Gastrocnemius medialis (tissue), 4 donors: ENCODE measurements around the gene CAMSAP1.

Experiments used
- CTCF ChIP-seq, 5 experiments: fragments of 450-650 bp in 3 of 5; fragments of 200-600 bp in 2 of 5; sonication (generic) in 2 of 5; IDR thresholded peaks in 4 of 5; conservative IDR thresholded peaks in 1 of 5; 1 replicate in 4 of 5; 2 replicates in 1 of 5; pipeline ENCODE4 v1.5.1; 2016 to 2019; ENCODE audit warnings: antibody characterized with exemption in 5 of 5, mild to moderate bottlenecking in 3 of 5, moderate library complexity in 3 of 5
- POLR2A ChIP-seq, 2 donors: fragments of 450-650 bp; IDR thresholded peaks; one replicate each; pipeline ENCODE4 v1.6.1; 2017; ENCODE audit warnings: antibody characterized with exemption in 2 of 2, mild to moderate bottlenecking in 2 of 2, moderate library complexity in 2 of 2

- TF ChIP-seq CTCF (IDR thresholded peaks at IDR 0.05 in 4 of 5, conservative IDR thresholded peaks at IDR 0.05 in 1 of 5) (no peak), POLR2A (IDR thresholded peaks at IDR 0.05) (no peak)
Observed at GRCh38 chr9:135794057-135794335, 113.3 kb downstream of the CAMSAP1 start.
